C4-2B (cell line): ENCODE data around the gene EID1.

Experiments
- ZFX ChIP-seq: fragments of 450-650 bp; IDR thresholded peaks from 2 replicates; pipeline ENCODE4 v1.6.1; 2017
- TF ChIP-seq, protein P1 (sequence below): fragments of 450-650 bp; conservative IDR thresholded peaks from 2 replicates; pipeline ENCODE4 v1.5.1; 2017; ENCODE audit warnings: mild to moderate bottlenecking

DNA sequence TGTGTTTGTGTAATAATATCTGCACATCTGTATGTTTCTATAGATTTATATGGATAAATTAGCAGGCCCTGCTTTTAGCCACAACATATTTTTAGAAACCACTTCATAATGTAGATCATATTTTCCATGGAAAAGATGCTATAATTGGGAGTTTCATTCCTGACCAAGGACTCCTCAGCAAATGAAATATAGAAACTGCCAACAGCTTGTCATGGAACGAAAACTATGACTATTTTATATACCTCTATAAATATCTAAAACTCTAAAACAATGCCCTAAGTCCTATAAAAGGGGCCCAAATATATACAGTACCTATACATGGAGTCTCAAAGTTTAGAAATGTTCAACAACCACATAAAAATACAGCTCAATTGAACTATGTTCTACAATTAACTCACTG lies 27.9 kb downstream of the EID1 start:
- TF ChIP-seq, protein P1, sequence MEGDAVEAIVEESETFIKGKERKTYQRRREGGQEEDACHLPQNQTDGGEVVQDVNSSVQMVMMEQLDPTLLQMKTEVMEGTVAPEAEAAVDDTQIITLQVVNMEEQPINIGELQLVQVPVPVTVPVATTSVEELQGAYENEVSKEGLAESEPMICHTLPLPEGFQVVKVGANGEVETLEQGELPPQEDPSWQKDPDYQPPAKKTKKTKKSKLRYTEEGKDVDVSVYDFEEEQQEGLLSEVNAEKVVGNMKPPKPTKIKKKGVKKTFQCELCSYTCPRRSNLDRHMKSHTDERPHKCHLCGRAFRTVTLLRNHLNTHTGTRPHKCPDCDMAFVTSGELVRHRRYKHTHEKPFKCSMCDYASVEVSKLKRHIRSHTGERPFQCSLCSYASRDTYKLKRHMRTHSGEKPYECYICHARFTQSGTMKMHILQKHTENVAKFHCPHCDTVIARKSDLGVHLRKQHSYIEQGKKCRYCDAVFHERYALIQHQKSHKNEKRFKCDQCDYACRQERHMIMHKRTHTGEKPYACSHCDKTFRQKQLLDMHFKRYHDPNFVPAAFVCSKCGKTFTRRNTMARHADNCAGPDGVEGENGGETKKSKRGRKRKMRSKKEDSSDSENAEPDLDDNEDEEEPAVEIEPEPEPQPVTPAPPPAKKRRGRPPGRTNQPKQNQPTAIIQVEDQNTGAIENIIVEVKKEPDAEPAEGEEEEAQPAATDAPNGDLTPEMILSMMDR: no peak
- TF ChIP-seq ZFX: no peak
